Measurements from ENCODE around the gene LMCD1. TPM values are rescaled to one million over a fixed set of nuclear protein-coding genes. Genes with fewer than 3 reads are reported as not detected.

LMCD1 gene
- total RNA-seq, 3 donors from 2014 or later (not counting 1 experiment from before 2014, with no cell fraction given), result not detected

DNA sequence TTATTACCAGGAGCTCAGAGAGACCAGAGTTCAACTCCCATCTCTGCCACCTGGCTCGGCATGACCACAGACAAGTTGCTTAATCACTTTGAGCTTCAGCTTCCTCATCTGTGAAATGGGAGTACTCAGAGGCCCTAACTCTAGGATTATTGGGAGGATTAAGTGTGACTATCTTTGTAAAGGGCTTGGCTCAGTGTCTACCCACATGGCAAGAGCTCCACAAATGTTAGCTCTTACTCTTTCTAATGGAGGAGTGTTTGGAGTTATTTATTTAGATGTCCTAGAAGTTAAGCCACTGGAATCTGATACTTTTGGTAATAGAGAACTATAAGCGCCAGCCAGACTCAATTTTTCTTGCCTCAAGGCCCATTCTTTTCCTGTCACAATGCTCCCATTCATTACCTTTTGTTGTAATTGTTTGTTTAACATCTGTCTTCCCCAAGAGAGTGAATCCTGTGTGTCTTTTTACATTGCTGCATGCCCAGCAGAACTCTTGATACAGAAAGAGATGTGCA is 12.3 kb upstream of the LMCD1 start:
- peaks cover 9 to 17% of the 10 kb centered on the region in 2 donors for H3K4me1 Mint-ChIP-seq
- no peaks in the 10 kb centered on the region for H3K9me3 ChIP-seq (ENCODE audit: control insufficient read depth, insufficient read depth, low read length)
- ATAC-seq (no peak), DNase-seq (no peak)
- no peak overlapping the region for H3K27ac Mint-ChIP-seq
- H3K4me3 Mint-ChIP-seq, result no peak overlapping the region
- H3K27ac ChIP-seq (ENCODE audit: low read length), result no peak overlapping the region
- intact Hi-C loops (cut with micrococcal nuclease), result no loop called here
- H3K4me3 ChIP-seq (ENCODE audit: low read length), result no peak overlapping the region
- H3K36me3 ChIP-seq (ENCODE audit: control insufficient read depth, insufficient read depth, low read length), result no peaks in the 10 kb centered on the region
- TF ChIP-seq, protein P1, sequence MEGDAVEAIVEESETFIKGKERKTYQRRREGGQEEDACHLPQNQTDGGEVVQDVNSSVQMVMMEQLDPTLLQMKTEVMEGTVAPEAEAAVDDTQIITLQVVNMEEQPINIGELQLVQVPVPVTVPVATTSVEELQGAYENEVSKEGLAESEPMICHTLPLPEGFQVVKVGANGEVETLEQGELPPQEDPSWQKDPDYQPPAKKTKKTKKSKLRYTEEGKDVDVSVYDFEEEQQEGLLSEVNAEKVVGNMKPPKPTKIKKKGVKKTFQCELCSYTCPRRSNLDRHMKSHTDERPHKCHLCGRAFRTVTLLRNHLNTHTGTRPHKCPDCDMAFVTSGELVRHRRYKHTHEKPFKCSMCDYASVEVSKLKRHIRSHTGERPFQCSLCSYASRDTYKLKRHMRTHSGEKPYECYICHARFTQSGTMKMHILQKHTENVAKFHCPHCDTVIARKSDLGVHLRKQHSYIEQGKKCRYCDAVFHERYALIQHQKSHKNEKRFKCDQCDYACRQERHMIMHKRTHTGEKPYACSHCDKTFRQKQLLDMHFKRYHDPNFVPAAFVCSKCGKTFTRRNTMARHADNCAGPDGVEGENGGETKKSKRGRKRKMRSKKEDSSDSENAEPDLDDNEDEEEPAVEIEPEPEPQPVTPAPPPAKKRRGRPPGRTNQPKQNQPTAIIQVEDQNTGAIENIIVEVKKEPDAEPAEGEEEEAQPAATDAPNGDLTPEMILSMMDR (IDR thresholded peaks at IDR 0.05), result no peak
- peaks cover 15% of the 10 kb centered on the region for H3K4me1 ChIP-seq (ENCODE audit: control insufficient read depth, insufficient read depth, low read length)
- WGBS (ENCODE audit: insufficient coverage), result 55% methylated on average over 1 of the region's 2 CpGs
- no peaks in the 10 kb centered on the region for H3K9me3 Mint-ChIP-seq
- no peaks in the 10 kb centered on the region for H3K36me3 Mint-ChIP-seq
- no peaks in the 10 kb centered on the region for H3K27me3 ChIP-seq (ENCODE audit: control insufficient read depth, insufficient read depth, low read length)
- H3K27me3 Mint-ChIP-seq (ENCODE audit: low read depth in 2 of 2), result peaks cover 0 to 5% of the 10 kb centered on the region in 2 donors

DNA sequence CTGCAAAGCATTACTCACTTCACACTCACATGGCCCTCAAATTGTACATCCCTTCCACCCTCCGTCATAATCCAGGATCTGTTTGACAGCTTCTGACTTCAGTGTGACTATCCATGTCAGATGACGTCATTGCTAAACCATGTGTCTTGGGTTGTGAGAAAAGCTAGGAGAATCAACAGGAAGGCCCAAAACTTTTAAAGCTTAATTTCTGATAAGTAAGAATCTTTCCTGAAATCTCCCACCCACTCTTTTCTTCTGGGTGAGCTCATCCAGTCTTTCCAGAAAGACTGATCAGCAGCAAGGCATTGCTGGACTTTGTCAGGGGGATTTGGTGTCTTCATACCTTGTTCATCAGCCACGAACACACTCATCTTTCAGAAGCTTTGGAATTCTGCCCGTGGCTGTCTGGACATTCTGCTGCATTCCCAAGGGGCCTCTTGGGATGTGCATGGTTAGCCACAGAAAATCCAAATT is 11.5 kb upstream of the LMCD1 start:
- TF ChIP-seq, protein P1 (IDR thresholded peaks at IDR 0.05), result no peak
- no peaks in the 10 kb centered on the region for H3K36me3 ChIP-seq (ENCODE audit: control insufficient read depth, insufficient read depth, low read length)
- H3K27me3 Mint-ChIP-seq (ENCODE audit: low read depth in 2 of 2), result peaks cover 0 to 5% of the 10 kb centered on the region in 2 donors
- intact Hi-C loops (cut with micrococcal nuclease), result no loop called here
- no peaks in the 10 kb centered on the region for H3K9me3 Mint-ChIP-seq
- H3K27ac Mint-ChIP-seq, result no peak overlapping the region
- 84% methylated on average over 4 of the region's 4 CpGs for WGBS (ENCODE audit: insufficient coverage)
- no peaks in the 10 kb centered on the region for H3K36me3 Mint-ChIP-seq
- no peak overlapping the region for H3K4me3 ChIP-seq (ENCODE audit: low read length)
- peaks cover 9 to 17% of the 10 kb centered on the region in 2 donors for H3K4me1 Mint-ChIP-seq
- ATAC-seq (no peak), DNase-seq (no peak)
- H3K27me3 ChIP-seq (ENCODE audit: control insufficient read depth, insufficient read depth, low read length), result no peaks in the 10 kb centered on the region
- H3K27ac ChIP-seq (ENCODE audit: low read length), result no peak overlapping the region
- no peaks in the 10 kb centered on the region for H3K9me3 ChIP-seq (ENCODE audit: control insufficient read depth, insufficient read depth, low read length)
- H3K4me1 ChIP-seq (ENCODE audit: control insufficient read depth, insufficient read depth, low read length), result peaks cover 15% of the 10 kb centered on the region
- no peak overlapping the region for H3K4me3 Mint-ChIP-seq

DNA sequence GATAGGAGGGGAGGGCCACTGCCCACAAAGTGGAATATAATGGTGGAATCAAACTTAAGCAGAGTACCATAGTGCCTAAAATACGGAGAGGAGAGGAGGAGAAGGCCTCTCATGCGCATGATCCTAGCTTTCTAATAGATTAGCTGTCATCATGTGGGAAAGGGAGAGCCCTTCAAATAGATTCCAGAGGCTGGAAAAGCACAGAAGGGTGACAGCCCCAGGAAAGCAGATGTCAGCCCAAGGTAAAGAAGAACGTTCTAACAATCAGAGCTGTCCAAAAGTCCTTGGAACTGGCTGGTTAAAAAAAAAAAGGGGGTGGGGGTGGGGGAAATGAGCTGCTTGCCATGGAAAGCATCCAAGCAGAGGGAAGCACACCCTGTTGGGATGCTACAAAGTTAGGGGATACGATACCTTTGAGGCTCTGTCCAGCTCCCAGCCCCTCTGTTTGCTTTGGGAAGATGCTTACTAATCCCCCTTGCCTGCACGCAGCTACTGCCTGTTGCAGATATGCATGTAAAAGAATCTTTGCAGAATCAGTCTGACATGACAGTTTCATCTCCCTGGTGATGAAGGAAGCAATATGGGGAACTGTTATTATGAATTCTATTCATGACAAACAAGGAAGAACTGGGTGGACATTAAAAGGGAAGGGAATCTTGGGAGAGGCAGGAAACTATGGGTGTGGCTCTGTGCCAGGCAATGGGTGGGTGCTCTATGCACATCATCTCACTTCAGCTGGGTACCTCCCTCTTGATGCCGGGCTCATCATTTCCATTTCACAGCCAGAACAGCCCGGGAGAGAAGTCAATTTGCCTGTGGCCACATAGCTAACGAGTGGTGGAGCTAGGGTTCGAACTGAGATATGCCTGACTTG is 10.1 kb upstream of the LMCD1 start:
- no peaks in the 10 kb centered on the region for H3K9me3 Mint-ChIP-seq
- H3K9me3 ChIP-seq (ENCODE audit: control insufficient read depth, insufficient read depth, low read length), result no peaks in the 10 kb centered on the region
- intact Hi-C loops (cut with micrococcal nuclease), result no loop called here
- peaks cover 9 to 17% of the 10 kb centered on the region in 2 donors for H3K4me1 Mint-ChIP-seq
- no peak overlapping the region for H3K27ac Mint-ChIP-seq
- no peak overlapping the region for H3K4me3 ChIP-seq (ENCODE audit: low read length)
- H3K36me3 Mint-ChIP-seq, result no peaks in the 10 kb centered on the region
- H3K36me3 ChIP-seq (ENCODE audit: control insufficient read depth, insufficient read depth, low read length), result no peaks in the 10 kb centered on the region
- H3K27ac ChIP-seq (ENCODE audit: low read length), result no peak overlapping the region
- ATAC-seq, result no peak
- TF ChIP-seq, protein P1 (IDR thresholded peaks at IDR 0.05), result no peak
- no peak for DNase-seq
- H3K27me3 Mint-ChIP-seq (ENCODE audit: low read depth in 2 of 2), result peaks cover 0 to 5% of the 10 kb centered on the region in 2 donors
- WGBS (ENCODE audit: insufficient coverage), result 85% methylated on average over 9 of the region's 9 CpGs
- peaks cover 15% of the 10 kb centered on the region for H3K4me1 ChIP-seq (ENCODE audit: control insufficient read depth, insufficient read depth, low read length)
- H3K4me3 Mint-ChIP-seq, result no peak overlapping the region
- no peaks in the 10 kb centered on the region for H3K27me3 ChIP-seq (ENCODE audit: control insufficient read depth, insufficient read depth, low read length)
